Measurements from ENCODE around the gene PCDH9. TPM values are rescaled to one million over a fixed set of nuclear protein-coding genes. Genes with fewer than 3 reads are reported as not detected.

Gene PCDH9
- polyA plus RNA-seq, 1 of the 3 experiments (the other 2 are of a cell fraction), result 1.3 TPM

DNA sequence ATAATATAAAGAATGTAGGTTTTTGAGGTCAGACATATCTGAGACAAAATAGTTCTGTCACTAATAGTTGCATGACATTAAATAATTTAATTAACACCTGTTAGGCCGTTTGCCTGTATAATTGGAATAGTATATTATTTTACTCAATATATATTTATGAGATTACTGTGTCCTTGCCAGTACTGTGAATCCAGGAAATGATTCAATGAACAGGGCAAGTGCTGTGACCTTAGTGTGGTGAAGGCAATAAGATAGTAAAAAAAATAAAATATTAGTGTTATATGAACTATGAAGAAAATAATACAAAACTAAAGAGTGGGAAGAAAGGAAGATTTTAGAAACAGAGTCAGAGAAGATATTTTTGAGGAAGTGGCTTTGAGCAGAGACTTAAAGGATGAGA is 403.7 kb downstream of the PCDH9 start (continued):
- TF ChIP-seq, protein P1, sequence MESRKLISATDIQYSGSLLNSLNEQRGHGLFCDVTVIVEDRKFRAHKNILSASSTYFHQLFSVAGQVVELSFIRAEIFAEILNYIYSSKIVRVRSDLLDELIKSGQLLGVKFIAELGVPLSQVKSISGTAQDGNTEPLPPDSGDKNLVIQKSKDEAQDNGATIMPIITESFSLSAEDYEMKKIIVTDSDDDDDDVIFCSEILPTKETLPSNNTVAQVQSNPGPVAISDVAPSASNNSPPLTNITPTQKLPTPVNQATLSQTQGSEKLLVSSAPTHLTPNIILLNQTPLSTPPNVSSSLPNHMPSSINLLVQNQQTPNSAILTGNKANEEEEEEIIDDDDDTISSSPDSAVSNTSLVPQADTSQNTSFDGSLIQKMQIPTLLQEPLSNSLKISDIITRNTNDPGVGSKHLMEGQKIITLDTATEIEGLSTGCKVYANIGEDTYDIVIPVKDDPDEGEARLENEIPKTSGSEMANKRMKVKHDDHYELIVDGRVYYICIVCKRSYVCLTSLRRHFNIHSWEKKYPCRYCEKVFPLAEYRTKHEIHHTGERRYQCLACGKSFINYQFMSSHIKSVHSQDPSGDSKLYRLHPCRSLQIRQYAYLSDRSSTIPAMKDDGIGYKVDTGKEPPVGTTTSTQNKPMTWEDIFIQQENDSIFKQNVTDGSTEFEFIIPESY (IDR thresholded peaks at IDR 0.05; ENCODE audit: borderline replicate concordance, low read depth), result no peak

DNA sequence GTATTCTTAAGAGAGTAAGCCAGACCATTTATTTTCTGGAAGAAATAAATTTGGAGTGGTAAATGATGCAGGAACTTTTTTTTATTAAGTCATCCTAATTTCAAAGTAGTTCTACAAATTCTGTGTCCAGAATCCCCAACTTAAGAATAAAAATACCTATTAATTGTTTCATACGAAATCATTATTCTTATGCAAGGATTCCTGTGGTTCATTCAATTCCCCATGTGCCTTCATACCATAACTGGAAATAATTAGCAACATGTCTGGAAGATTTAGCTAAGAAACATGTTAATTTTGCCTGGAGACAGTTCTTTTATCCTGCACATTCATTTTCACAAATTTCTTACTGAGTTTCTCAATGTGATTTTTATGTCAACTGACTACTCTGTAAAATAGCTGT is 408.6 kb downstream of the PCDH9 start:
- H3K9me3 ChIP-seq, result no peaks in the 10 kb centered on the region
- POLR2A ChIA-PET, result interaction anchor here (0.8 kb wide), 1 partner anchor 92 kb away, joined by 3 read pairs; no protein-coding TSS in a partner anchor
- no peak overlapping the region for H3K27ac ChIP-seq (ENCODE audit: low read depth in 2 of 2, low read length in 1 of 2)
- H3K9me2 ChIP-seq, result no peaks in the 10 kb centered on the region
- CTCF ChIA-PET, result no interaction called here
- no peaks in the 10 kb centered on the region for H3K27me3 ChIP-seq (ENCODE audit: insufficient read depth)
- WGBS (ENCODE audit: low lambda C conversion rate), result 88% methylated on average over 1 of the region's 1 CpG
- no peaks in the 10 kb centered on the region for H3F3A ChIP-seq (replicated peaks; ENCODE audit: insufficient read depth)
- no peak overlapping the region for H3K4me2 ChIP-seq
- TF ChIP-seq MXI1 (IDR thresholded peaks at IDR 0.05; ENCODE audit: low read depth, low read length) (no peak), POLR2AphosphoS5 (IDR thresholded peaks at IDR 0.05; ENCODE audit: low read depth, low read length) (no peak), GABPA (IDR thresholded peaks at IDR 0.05; ENCODE audit: low read depth) (no peak), FOXJ3 (CRISPR knock-in tag; IDR thresholded peaks at IDR 0.05) (no peak), NRF1 (IDR thresholded peaks at IDR 0.05; ENCODE audit: low read depth, low read length) (no peak), CTCF (IDR thresholded peaks at IDR 0.05) (no peak), RAD21 (IDR thresholded peaks at IDR 0.05; ENCODE audit: low read length) (no peak), FOSL2 (IDR thresholded peaks at IDR 0.05; ENCODE audit: borderline replicate concordance, low read depth) (no peak), SMC3 (IDR thresholded peaks at IDR 0.05; ENCODE audit: low read depth, low read length) (no peak), EP300 (IDR thresholded peaks at IDR 0.05; ENCODE audit: borderline replicate concordance in 1 of 2, low read depth in 1 of 2, low read length in 1 of 2) (no peak)
- TF ChIP-seq, protein P2, sequence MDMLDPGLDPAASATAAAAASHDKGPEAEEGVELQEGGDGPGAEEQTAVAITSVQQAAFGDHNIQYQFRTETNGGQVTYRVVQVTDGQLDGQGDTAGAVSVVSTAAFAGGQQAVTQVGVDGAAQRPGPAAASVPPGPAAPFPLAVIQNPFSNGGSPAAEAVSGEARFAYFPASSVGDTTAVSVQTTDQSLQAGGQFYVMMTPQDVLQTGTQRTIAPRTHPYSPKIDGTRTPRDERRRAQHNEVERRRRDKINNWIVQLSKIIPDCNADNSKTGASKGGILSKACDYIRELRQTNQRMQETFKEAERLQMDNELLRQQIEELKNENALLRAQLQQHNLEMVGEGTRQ (IDR thresholded peaks at IDR 0.05; ENCODE audit: borderline replicate concordance, low read depth, low read length), result no peak
- TF ChIP-seq, protein P1 (IDR thresholded peaks at IDR 0.05; ENCODE audit: borderline replicate concordance, low read depth), result no peak
- DNase-seq, result no peak
- H3K4me3 ChIP-seq (ENCODE audit: low read depth in 2 of 2, low read length in 1 of 2), result no peak overlapping the region
- no peak overlapping the region for H2AFZ ChIP-seq (ENCODE audit: low read depth)
- no peaks in the 10 kb centered on the region for H3K79me2 ChIP-seq (ENCODE audit: insufficient read depth)
- H3K36me3 ChIP-seq (replicated peaks in 1 of 2; ENCODE audit: control insufficient read depth in 1 of 2, insufficient read depth in 2 of 2, low read length in 1 of 2), result no peaks in the 10 kb centered on the region
- no peaks in the 10 kb centered on the region for H3K4me1 ChIP-seq (ENCODE audit: control insufficient read depth in 1 of 2, insufficient read depth in 2 of 2, low read depth in 1 of 2, low read length in 1 of 2)
- H3K9ac ChIP-seq, result no peak overlapping the region
- H4K20me1 ChIP-seq (ENCODE audit: insufficient read depth), result no peaks in the 10 kb centered on the region

Measured in SK-N-SH (cell line).